Ectodermal cell (in vitro differentiated cells): ENCODE results near the gene EFHC2.

Source experiments
- H3K27ac ChIP-seq: 2 replicates; pipeline ENCODE4 v1.7.0; 2013; ENCODE audit warnings: mild to moderate bottlenecking, low read depth, low read length; ENCODE audit not compliant: insufficient read depth, poor library complexity, severe bottlenecking
- H3K27me3 ChIP-seq: 2 replicates; pipeline ENCODE4 v1.7.0; 2013; ENCODE audit warnings: mild to moderate bottlenecking, low read length; ENCODE audit not compliant: insufficient read depth, control insufficient read depth, poor library complexity, severe bottlenecking
- H3K36me3 ChIP-seq: one replicate; pipeline ENCODE4 v1.7.0; 2013; ENCODE audit warnings: low read length; ENCODE audit not compliant: control insufficient read depth, insufficient read depth
- H3K4me1 ChIP-seq: one replicate; pipeline ENCODE4 v1.7.0; 2013; ENCODE audit warnings: low read length; ENCODE audit not compliant: control insufficient read depth, insufficient read depth
- H3K4me3 ChIP-seq: 2 replicates; pipeline ENCODE4 v1.7.0; 2013; ENCODE audit warnings: low read depth, low read length, control low read depth; ENCODE audit not compliant: insufficient read depth
- H3K9me3 ChIP-seq: 2 replicates; pipeline ENCODE4 v1.7.0; 2013; ENCODE audit warnings: mild to moderate bottlenecking, low read length, moderate library complexity; ENCODE audit not compliant: control insufficient read depth
- WGBS, 2 experiments: methylation state at CpG; one replicate each; pipeline ENCODE4 v1.1.7; 2013; ENCODE audit warnings: missing lambda C conversion rate in 2 of 2; 5-methylcytosine and 5-hydroxymethylcytosine counted together

Gene EFHC2

DNA sequence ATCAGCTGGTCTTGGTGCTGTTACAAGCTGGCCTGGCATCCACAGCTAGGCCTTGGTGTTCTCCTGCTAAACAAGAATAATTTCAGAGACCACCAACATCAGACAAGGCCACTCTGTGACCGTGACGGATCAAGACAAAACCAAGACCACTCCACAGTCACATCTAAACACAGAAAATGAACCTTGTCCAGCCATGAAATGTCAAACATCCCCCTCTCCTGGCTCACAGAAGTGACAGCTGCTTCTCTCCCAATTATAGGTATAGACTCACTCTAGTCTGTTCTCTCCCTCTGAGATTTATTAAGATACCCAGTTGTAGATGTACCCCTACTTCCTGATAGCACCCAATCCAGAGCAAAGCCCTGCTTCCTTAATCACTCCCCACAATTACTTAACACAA is 40.4 kb downstream of the EFHC2 start:
- Histone ChIP-seq H3K9me3 (no peaks in the 10 kb centered on the region), H3K4me3 (no peak overlapping the region), H3K27me3 (no peaks in the 10 kb centered on the region), H3K4me1 (no peaks in the 10 kb centered on the region), H3K27ac (no peak overlapping the region), H3K36me3 (no peaks in the 10 kb centered on the region)
- WGBS, 2 experiments = 95 to 100% methylated on average over 2 of the region's 2 CpGs

DNA sequence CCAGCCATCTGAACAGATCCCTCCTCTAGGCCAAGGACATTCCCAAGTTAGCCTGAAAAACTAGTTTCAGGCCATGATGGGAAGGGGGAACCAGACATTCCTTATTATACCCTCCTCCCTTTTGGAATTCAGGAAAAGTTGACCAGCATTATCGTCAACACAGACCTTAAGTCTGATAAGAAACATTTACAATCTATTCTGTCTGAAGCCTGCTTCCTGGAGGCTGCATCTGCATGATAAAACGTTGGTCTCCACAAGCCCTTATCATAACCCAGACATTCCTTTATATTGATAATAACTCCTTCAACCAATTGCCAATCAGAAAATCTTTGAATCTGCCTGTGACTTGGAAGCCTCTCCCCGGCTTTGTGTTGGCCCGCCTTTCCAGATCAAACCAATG is 44.3 kb downstream of the EFHC2 start:
- Histone ChIP-seq H3K9me3 (no peaks in the 10 kb centered on the region), H3K4me1 (no peaks in the 10 kb centered on the region), H3K4me3 (no peak overlapping the region), H3K36me3 (no peaks in the 10 kb centered on the region), H3K27ac (no peak overlapping the region), H3K27me3 (no peaks in the 10 kb centered on the region)
- 71 to 76% methylated on average over 2 of the region's 4 CpGs for WGBS, 2 experiments

DNA sequence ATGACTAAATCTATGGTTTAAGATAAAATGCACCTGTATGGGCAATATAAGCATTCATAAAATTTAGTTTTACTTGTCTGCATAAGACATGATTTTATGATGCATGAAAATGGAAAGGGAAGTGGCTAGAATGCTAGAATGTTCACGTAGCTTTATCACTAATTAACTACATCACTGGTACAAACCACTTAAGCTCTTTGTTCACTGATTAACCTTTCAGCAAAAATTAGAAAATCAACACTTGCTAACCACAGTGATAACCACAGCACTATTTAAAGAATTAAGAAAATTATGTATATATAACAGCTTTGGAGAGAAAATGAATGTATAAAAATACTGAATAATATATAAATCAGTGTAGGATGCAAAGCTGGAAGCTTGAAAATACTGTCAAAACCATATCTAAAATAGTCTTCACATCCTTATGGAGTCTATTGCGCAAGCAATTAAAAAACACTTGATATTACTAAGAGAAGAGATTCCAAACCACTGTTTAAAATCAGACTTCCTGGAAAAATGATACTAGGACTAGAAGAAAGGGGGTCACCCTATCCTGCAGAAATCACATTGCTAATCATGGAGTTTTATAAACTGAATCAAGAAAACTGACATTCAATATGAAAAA is 51.9 kb downstream of the EFHC2 start:
- Histone ChIP-seq H3K9me3 (no peaks in the 10 kb centered on the region), H3K4me3 (no peak overlapping the region), H3K27me3 (no peaks in the 10 kb centered on the region), H3K27ac (no peak overlapping the region), H3K36me3 (no peaks in the 10 kb centered on the region), H3K4me1 (no peaks in the 10 kb centered on the region)
- WGBS, 2 experiments = 100% methylated on average over 2 of the region's 2 CpGs; no CpG with 5 or more reads in 1 of the 2 experiments

DNA sequence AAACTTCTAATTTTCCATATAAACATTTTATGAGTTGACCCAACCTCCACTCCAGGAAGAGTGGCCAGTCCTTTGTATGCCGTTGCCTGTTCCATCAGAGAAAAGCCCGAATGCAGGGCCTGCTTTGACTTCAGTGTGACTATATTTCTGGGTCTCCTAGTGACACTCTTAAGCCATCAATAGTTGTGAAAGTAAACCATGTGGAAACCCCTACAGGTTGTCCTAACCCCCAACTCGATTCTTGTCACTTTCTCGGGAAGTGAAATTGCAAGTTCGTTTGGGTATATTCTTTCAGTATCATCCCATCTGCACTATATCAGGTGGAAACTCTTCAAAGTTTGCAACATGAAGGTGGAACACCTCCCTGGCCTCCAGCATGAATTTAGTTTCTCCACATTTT is 52.8 kb downstream of the EFHC2 start:
- Histone ChIP-seq H3K9me3 (no peaks in the 10 kb centered on the region), H3K4me1 (no peaks in the 10 kb centered on the region)
- WGBS, 2 experiments = 92 to 94% methylated on average over 5 of the region's 5 CpGs

DNA sequence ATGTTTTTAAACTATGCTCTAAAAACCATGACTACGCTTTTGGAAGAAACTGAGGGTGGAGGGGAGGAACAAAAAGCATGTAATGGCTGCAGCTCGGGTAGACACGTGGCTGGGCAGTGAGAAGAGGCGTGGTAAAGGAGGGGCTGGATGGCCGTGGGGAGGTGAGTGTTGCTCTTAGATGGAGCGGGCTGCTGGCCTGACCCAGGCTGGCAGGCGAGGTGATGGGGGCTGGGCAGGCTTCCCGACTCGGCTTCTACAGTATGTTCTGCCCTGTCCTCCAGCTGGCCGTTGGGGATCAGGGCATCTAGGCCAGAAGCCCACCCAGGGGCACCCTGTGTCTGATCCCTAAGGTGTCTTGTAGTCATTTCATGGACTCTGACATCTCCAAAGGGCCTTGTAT is 60.7 kb downstream of the EFHC2 start:
- WGBS, 2 experiments = 95% methylated on average over 10 of the region's 10 CpGs
- Histone ChIP-seq H3K4me1 (no peaks in the 10 kb centered on the region), H3K27me3 (no peaks in the 10 kb centered on the region), H3K27ac (no peak overlapping the region), H3K9me3 (no peaks in the 10 kb centered on the region), H3K36me3 (no peaks in the 10 kb centered on the region), H3K4me3 (no peak overlapping the region)

More for the DNA sequence above, 52.8 kb downstream of the EFHC2 start:
- Histone ChIP-seq H3K36me3 (no peaks in the 10 kb centered on the region), H3K27ac (no peak overlapping the region), H3K27me3 (no peaks in the 10 kb centered on the region), H3K4me3 (no peak overlapping the region)

DNA sequence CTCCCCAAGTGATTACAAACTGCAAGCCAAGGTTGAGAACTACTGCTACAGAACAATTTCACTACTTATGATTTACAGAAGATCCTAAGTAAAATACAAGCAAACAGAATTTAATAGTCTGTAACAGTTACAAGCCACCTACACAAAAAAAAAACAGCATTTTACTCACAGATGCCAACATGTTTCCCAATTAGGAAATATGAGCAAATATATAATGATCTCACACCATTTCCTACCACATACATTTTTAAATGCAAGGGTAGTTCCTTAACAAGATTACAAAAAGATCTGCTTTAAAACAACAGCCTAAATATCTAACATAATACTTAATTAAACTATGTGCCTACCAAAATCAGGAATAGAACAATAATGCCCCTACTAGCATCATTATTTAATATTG is 63.4 kb downstream of the EFHC2 start:
- no peak overlapping the region for H3K4me3 ChIP-seq
- H3K27me3 ChIP-seq = no peaks in the 10 kb centered on the region

DNA sequence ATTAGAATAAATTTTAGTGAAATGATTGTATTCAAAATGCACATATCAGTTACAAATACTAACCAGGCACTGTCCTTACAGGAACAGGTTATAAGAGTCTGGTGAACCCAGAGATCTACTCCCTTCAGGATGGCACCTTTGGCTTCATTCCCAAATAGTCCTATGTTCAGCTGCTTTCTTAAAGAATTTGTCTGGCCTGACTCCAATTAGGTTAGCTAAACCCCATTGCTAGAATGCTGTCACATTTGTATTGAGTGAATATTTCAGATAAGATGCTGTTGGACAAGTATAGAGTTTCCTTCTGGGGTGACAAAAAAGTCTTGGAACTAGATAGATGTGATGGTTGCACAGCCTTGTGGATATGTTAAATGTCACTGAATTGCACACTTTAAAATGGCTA is 69.4 kb downstream of the EFHC2 start:
- Histone ChIP-seq H3K27ac (no peak overlapping the region), H3K27me3 (no peaks in the 10 kb centered on the region), H3K36me3 (no peaks in the 10 kb centered on the region), H3K4me1 (no peaks in the 10 kb centered on the region), H3K4me3 (no peak overlapping the region), H3K9me3 (no peaks in the 10 kb centered on the region)

More for the DNA sequence above, 63.4 kb downstream of the EFHC2 start:
- Histone ChIP-seq H3K9me3 (no peaks in the 10 kb centered on the region), H3K36me3 (no peaks in the 10 kb centered on the region), H3K4me1 (no peaks in the 10 kb centered on the region), H3K27ac (no peak overlapping the region)

DNA sequence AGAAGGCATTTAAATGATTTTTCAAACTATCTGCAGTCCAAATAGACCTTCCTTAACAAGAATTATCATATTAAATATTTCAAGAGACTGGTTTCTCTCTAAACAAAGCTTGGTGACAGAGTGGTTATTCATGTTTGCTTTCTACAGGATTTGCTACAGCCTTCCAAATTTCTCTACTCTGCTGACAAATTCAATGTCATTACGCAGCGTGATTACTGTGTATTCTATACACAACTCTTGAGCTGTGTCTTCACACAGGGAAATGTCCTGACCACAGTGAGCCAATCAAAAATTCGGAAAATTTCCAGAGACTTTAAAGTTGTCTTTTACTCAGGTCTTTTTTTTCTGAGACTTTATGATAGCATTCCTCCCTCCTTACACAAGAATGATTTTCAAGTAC is 75.6 kb downstream of the EFHC2 start:
- WGBS, 2 experiments = 92 to 96% methylated on average over 3 of the region's 3 CpGs
- Histone ChIP-seq H3K4me3 (no peak overlapping the region), H3K9me3 (no peaks in the 10 kb centered on the region), H3K27me3 (no peaks in the 10 kb centered on the region), H3K4me1 (no peaks in the 10 kb centered on the region), H3K36me3 (no peaks in the 10 kb centered on the region), H3K27ac (no peak overlapping the region)

DNA sequence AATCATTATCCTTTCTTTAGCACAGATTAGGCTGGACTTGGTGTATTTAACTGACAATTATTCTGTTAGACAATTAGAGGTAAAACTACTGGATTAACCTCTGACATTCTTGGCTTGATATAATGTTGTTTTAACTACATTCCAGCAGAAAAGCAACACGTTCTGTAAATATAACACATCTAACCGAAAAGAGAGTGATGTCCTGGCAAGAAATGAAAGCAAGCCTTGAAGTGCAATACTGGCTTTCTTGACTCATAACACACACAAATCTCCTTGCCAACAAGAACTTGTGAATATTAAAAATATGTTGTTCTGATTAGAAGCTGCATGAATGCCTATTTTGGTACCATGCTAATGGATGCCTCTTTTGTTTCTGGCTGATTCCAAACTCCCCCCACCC is 76.4 kb downstream of the EFHC2 start:
- H3K27me3 ChIP-seq = no peaks in the 10 kb centered on the region
- no peak overlapping the region for H3K4me3 ChIP-seq
- no peak overlapping the region for H3K27ac ChIP-seq
- H3K36me3 ChIP-seq = no peaks in the 10 kb centered on the region
- 83 to 92% methylated on average over 2 of the region's 2 CpGs for WGBS, 2 experiments
- no peaks in the 10 kb centered on the region for H3K4me1 ChIP-seq
- no peaks in the 10 kb centered on the region for H3K9me3 ChIP-seq

DNA sequence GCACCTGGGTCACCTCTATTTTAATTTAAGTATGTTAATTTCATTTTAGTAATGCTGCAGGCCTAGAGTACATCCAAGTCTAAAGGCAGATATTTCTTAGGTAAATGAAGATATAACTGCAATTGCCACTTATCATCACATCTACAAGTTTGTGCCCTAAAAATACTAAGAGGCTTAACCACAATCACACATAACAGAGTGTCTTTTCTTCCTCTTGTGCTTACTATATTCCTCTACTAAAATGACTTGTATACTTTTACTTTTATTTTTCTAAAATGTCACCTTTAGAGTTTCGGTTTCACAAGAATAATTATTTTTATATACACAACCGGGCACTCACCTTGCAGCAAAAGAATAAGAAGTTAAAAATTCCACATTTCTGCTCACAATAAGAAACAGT is 77.9 kb downstream of the EFHC2 start:
- no peak overlapping the region for H3K4me3 ChIP-seq
- no peaks in the 10 kb centered on the region for H3K36me3 ChIP-seq
- no peaks in the 10 kb centered on the region for H3K4me1 ChIP-seq
- H3K27me3 ChIP-seq = no peaks in the 10 kb centered on the region
- 95 to 100% methylated on average over 1 to 2 of the region's 2 CpGs for WGBS, 2 experiments
- H3K9me3 ChIP-seq = no peaks in the 10 kb centered on the region
- H3K27ac ChIP-seq = no peak overlapping the region

DNA sequence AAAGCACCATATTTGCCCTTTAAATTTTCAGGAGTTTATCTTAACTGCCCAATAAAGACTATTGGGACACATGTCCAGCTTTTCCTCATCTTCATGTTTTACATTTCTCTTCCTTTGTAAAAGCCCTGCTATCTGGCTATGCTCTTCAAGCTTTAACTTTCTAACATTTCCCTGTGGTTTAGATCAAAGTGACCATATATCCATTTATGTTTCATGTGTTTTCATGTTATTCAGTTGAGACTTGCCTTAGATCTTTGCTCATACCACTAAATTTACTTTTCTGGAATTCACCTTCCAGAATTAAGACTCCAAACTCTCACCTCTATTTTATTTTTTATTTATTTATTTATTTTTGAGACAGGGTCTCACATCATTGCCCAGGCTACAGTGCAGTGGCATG is 78.5 kb downstream of the EFHC2 start:
- Histone ChIP-seq H3K36me3 (no peaks in the 10 kb centered on the region), H3K4me3 (no peak overlapping the region), H3K9me3 (no peaks in the 10 kb centered on the region), H3K4me1 (no peaks in the 10 kb centered on the region), H3K27me3 (no peaks in the 10 kb centered on the region), H3K27ac (no peak overlapping the region)
